H9 (cell line): ENCODE results near the gene NOL9. TPM values are rescaled to one million over a fixed set of nuclear protein-coding genes. Genes with fewer than 3 reads are reported as not detected.
"Not testable (repeated sequence)": the region's sequence is repeated elsewhere in the genome, so short reads cannot be mapped to it uniquely, and the experiment has no call there.

Source experiments
- DNase-seq: peaks from one replicate; pipeline ENCODE4 v3.0.0-alpha.2; 2017
- H2AFZ ChIP-seq: one replicate; pipeline ENCODE4 v1.6.1; 2013; ENCODE audit warnings: mild to moderate bottlenecking, low read length, control low read depth, moderate library complexity
- H2AK5ac ChIP-seq: 2 replicates; pipeline ENCODE4 v1.6.1; 2013; ENCODE audit warnings: low read length, control low read depth, mixed read lengths; ENCODE audit not compliant: insufficient read length
- H2BK120ac ChIP-seq: one replicate; pipeline ENCODE4 v1.6.1; 2013; ENCODE audit warnings: low read depth, mild to moderate bottlenecking, low read length, control low read depth, inconsistent platforms; ENCODE audit not compliant: poor library complexity, severe bottlenecking
- H2BK12ac ChIP-seq: 2 replicates; pipeline ENCODE4 v1.6.1; 2013; ENCODE audit warnings: low read length, control low read depth, mixed read lengths, low read depth; ENCODE audit not compliant: insufficient read length
- H2BK15ac ChIP-seq: 2 replicates; pipeline ENCODE4 v1.6.1; 2013; ENCODE audit warnings: low read depth, low read length, control low read depth
- H2BK20ac ChIP-seq: one replicate; pipeline ENCODE4 v1.6.1; 2013; ENCODE audit warnings: low read depth, mild to moderate bottlenecking, low read length, control low read depth, inconsistent platforms; ENCODE audit not compliant: poor library complexity, severe bottlenecking
- H2BK5ac ChIP-seq: 2 replicates; pipeline ENCODE4 v1.6.1; 2013; ENCODE audit warnings: low read length, control low read depth, mixed read lengths; ENCODE audit not compliant: insufficient read length
- H3K14ac ChIP-seq: 2 replicates; pipeline ENCODE4 v1.6.1; 2013; ENCODE audit warnings: low read length, control low read depth; ENCODE audit not compliant: insufficient read depth
- H3K18ac ChIP-seq: 2 replicates; pipeline ENCODE4 v1.6.1; 2013; ENCODE audit warnings: low read depth, mild to moderate bottlenecking, mixed read lengths, low read length, control low read depth; ENCODE audit not compliant: insufficient read length
- H3K23ac ChIP-seq: 2 replicates; pipeline ENCODE4 v1.6.1; 2013; ENCODE audit warnings: low read length, control low read depth, mixed read lengths, low read depth; ENCODE audit not compliant: insufficient read length
- H3K23me2 ChIP-seq: 2 replicates; pipeline ENCODE4 v1.6.1; 2013; ENCODE audit warnings: low read depth, mild to moderate bottlenecking, mixed read lengths, low read length, control low read depth; ENCODE audit not compliant: insufficient read length, poor library complexity, severe bottlenecking
- H3K27ac ChIP-seq: 2 replicates; pipeline ENCODE4 v1.5.1; 2013; ENCODE audit warnings: low read length, control low read depth, mixed read lengths, low read depth; ENCODE audit not compliant: insufficient read length
- H3K27me3 ChIP-seq: 2 replicates; pipeline ENCODE4 v1.6.1; 2013; ENCODE audit warnings: low read length, control low read depth, inconsistent platforms; ENCODE audit not compliant: insufficient read depth
- H3K4ac ChIP-seq: 2 replicates; pipeline ENCODE4 v1.6.1; 2013; ENCODE audit warnings: low read depth, mild to moderate bottlenecking, control low read depth, inconsistent platforms, low read length, moderate library complexity
- H3K4me1 ChIP-seq: 2 replicates; pipeline ENCODE4 v1.6.1; 2013; ENCODE audit warnings: low read length, control low read depth, inconsistent platforms; ENCODE audit not compliant: insufficient read depth
- H3K4me2 ChIP-seq: 2 replicates; pipeline ENCODE4 v1.6.1; 2013; ENCODE audit warnings: low read length, control low read depth, mixed read lengths; ENCODE audit not compliant: insufficient read length, insufficient read depth
- H3K56ac ChIP-seq: 2 replicates; pipeline ENCODE4 v1.6.1; 2013; ENCODE audit warnings: low read depth, mild to moderate bottlenecking, mixed read lengths, low read length, control low read depth; ENCODE audit not compliant: insufficient read length
- H3K79me1 ChIP-seq: 2 replicates; pipeline ENCODE4 v1.6.1; 2013; ENCODE audit warnings: low read depth, mild to moderate bottlenecking, moderate library complexity, low read length, control low read depth, inconsistent platforms; ENCODE audit not compliant: insufficient read depth, poor library complexity, severe bottlenecking
- H3K79me2 ChIP-seq: 2 replicates; pipeline ENCODE4 v1.6.1; 2013; ENCODE audit warnings: low read length, control low read depth, inconsistent platforms; ENCODE audit not compliant: insufficient read depth
- H3K9ac ChIP-seq: 2 replicates; pipeline ENCODE4 v1.6.1; 2013; ENCODE audit warnings: low read length, control low read depth, mixed read lengths; ENCODE audit not compliant: insufficient read length; ENCODE audit errors: extremely low read depth
- H3K9me3 ChIP-seq: one replicate; pipeline ENCODE4 v1.6.1; 2013; ENCODE audit warnings: low read depth, low read length, inconsistent platforms; ENCODE audit not compliant: control insufficient read depth
- H3T11ph ChIP-seq: one replicate; pipeline ENCODE4 v1.6.1; 2013; ENCODE audit warnings: mild to moderate bottlenecking, low read length, control low read depth, inconsistent platforms
- H4K20me1 ChIP-seq: one replicate; pipeline ENCODE4 v1.6.1; 2013; ENCODE audit not compliant: control insufficient read depth, insufficient read length, insufficient read depth
- H4K5ac ChIP-seq: 2 replicates; pipeline ENCODE4 v1.6.1; 2013; ENCODE audit warnings: low read depth, mild to moderate bottlenecking, mixed read lengths, low read length, control low read depth; ENCODE audit not compliant: insufficient read length
- H4K8ac ChIP-seq: replicated peaks from 2 replicates; pipeline ENCODE4 v1.6.1; 2013; ENCODE audit warnings: low read length, control low read depth, mixed read lengths, low read depth; ENCODE audit not compliant: insufficient read length
- H4K91ac ChIP-seq: 2 replicates; pipeline ENCODE4 v1.6.1; 2013; ENCODE audit warnings: low read depth, mild to moderate bottlenecking, moderate library complexity, mixed read lengths, low read length, control low read depth; ENCODE audit not compliant: insufficient read length
- H3K27ac Mint-ChIP-seq, 3 experiments: 2 replicates in 2 of 3; 3 replicates in 1 of 3; pipeline ENCODE4 v1.8.0; 2020 to 2021; ENCODE audit warnings: mixed read lengths in 3 of 3, mild to moderate bottlenecking in 1 of 3, moderate library complexity in 1 of 3
- H3K27me3 Mint-ChIP-seq: 2 replicates; pipeline ENCODE4 v1.8.0; 2021; ENCODE audit warnings: low read depth, mild to moderate bottlenecking, moderate library complexity, mixed read lengths
- H3K36me3 Mint-ChIP-seq, 3 experiments: 2 replicates in 2 of 3; 3 replicates in 1 of 3; pipeline ENCODE4 v1.8.0; 2020 to 2021; ENCODE audit warnings: low read depth in 3 of 3, mixed read lengths in 3 of 3; ENCODE audit not compliant: insufficient read depth in 1 of 3
- H3K4me1 Mint-ChIP-seq, 2 experiments: 2 replicates each; pipeline ENCODE4 v1.8.0; 2020; ENCODE audit warnings: mixed read lengths in 2 of 2
- H3K4me3 Mint-ChIP-seq, 2 experiments: 2 replicates in 1 of 2; 3 replicates in 1 of 2; pipeline ENCODE4 v1.8.0; 2020 to 2021; ENCODE audit warnings: mild to moderate bottlenecking in 2 of 2, mixed read lengths in 2 of 2, moderate library complexity in 1 of 2
- H3K9me3 Mint-ChIP-seq, 2 experiments: 2 replicates in 1 of 2; 3 replicates in 1 of 2; pipeline ENCODE4 v1.8.0; 2020; ENCODE audit warnings: mild to moderate bottlenecking in 2 of 2, mixed read lengths in 2 of 2, moderate library complexity in 1 of 2
- CTCF ChIP-seq: fragments of 200-600 bp; sonication (generic); conservative IDR thresholded peaks from 3 replicates; pipeline ENCODE4 v1.8.0; 2021; ENCODE audit warnings: antibody characterized with exemption, mild to moderate bottlenecking
- WGBS: extraction: QIAGEN DNeasy Blood & Tissue Kit; methylation state at CpG from one replicate; pipeline ENCODE4 v1.1.7; 2013; ENCODE audit warnings: missing lambda C conversion rate, low lambda C conversion rate, mixed read lengths; ENCODE audit not compliant: insufficient read length; ENCODE audit errors: extremely low coverage; 5-methylcytosine and 5-hydroxymethylcytosine counted together
- total RNA-seq: library from RNA; stranded (reverse); gene quantifications from 2 replicates; pipeline ENCODE4 v1.2.1, GENCODE V29; 2021

The NOL9 gene
- total RNA-seq, 1 experiment from 2014 or later, result 50.4 TPM

- no peak overlapping the region for H3K27ac ChIP-seq
- peaks cover 18% of the 10 kb centered on the region; the same call in 1 of the 2 replicates for H3K79me2 ChIP-seq
These were observed 46.2 kb upstream of the NOL9 start for GRCh38 chr1:6600410-6601048.

GRCh38 chr1:6599991-6600390 is 45.7 kb upstream of the NOL9 start:
- not testable (repeated sequence) for H3T11ph ChIP-seq, H3K9me3 ChIP-seq, H4K20me1 ChIP-seq, H4K8ac ChIP-seq, H4K5ac ChIP-seq, H2AFZ ChIP-seq, H2BK5ac ChIP-seq, H3K56ac ChIP-seq, H3K27ac ChIP-seq, H2BK20ac ChIP-seq, H2AK5ac ChIP-seq, H3K4ac ChIP-seq, H2BK12ac ChIP-seq, H3K9ac ChIP-seq, H3K23ac ChIP-seq, H3K14ac ChIP-seq, H2BK15ac ChIP-seq, DNase-seq, H3K27me3 ChIP-seq, H3K27me3 Mint-ChIP-seq, H4K91ac ChIP-seq, H3K4me1 ChIP-seq, H3K18ac ChIP-seq, H2BK120ac ChIP-seq, H3K79me1 ChIP-seq, H3K4me2 ChIP-seq, H3K27ac Mint-ChIP-seq, H3K9me3 Mint-ChIP-seq
- Mint-ChIP-seq H3K36me3 (peaks cover 18 to 51% (median 39%) of the 10 kb centered on the region in 3 experiments), H3K4me3 (peak overlapping the region; percentile 88 to 94), H3K4me1 (peaks cover 28 to 29% of the 10 kb centered on the region in 2 experiments)
- H3K23me2 ChIP-seq, result peaks cover 21% of the 10 kb centered on the region
- no CpG with 5 or more reads among the region's 8 CpGs for WGBS
- peaks cover 18% of the 10 kb centered on the region; the same call in 1 of the 2 replicates for H3K79me2 ChIP-seq

More at GRCh38 chr1:6600410-6601048, 46.2 kb upstream of the NOL9 start:
- no peak overlapping the region for H2BK120ac ChIP-seq
- H3K4me1 ChIP-seq, result no peaks in the 10 kb centered on the region
- H3K79me1 ChIP-seq, result no peaks in the 10 kb centered on the region
- H3K9me3 Mint-ChIP-seq, result no peaks in the 10 kb centered on the region
- H3K27ac Mint-ChIP-seq, result peak overlapping the region in 1 of 3 experiments; percentile 94; a peak in 2 of 7 replicates
- no peaks in the 10 kb centered on the region for H3K27me3 Mint-ChIP-seq
- H3K14ac ChIP-seq, result 0 out of 2 replicates have a peak overlapping the region, but pooled peaks have one; percentile 53
- H3K23ac ChIP-seq, result no peak overlapping the region
- no peak for TF ChIP-seq CTCF
- no peak overlapping the region for H3K56ac ChIP-seq
- H4K8ac ChIP-seq, result no peak overlapping the region
- peaks cover 2% of the 10 kb centered on the region for H4K20me1 ChIP-seq
- H2BK12ac ChIP-seq, result no peak overlapping the region
- WGBS, result no CpG with 5 or more reads among the region's 10 CpGs
- peak overlapping the region; percentile 13 for H3K18ac ChIP-seq
- peaks cover 28 to 29% of the 10 kb centered on the region in 2 experiments for H3K4me1 Mint-ChIP-seq
- no peak overlapping the region for H4K91ac ChIP-seq
- no peaks in the 10 kb centered on the region for H3K27me3 ChIP-seq
- peaks cover 15 to 46% (median 34%) of the 10 kb centered on the region in 3 experiments for H3K36me3 Mint-ChIP-seq
- DNase-seq, result no peak
- H2BK5ac ChIP-seq, result no peak overlapping the region
- peak overlapping the region; percentile 83 for H3K4me2 ChIP-seq
- peaks cover 21% of the 10 kb centered on the region for H3K23me2 ChIP-seq
- no peak overlapping the region for H4K5ac ChIP-seq
- peak overlapping the region; percentile 60 for H3K9ac ChIP-seq
- peak overlapping the region; percentile 88 to 94 for H3K4me3 Mint-ChIP-seq
- no peak overlapping the region for H2BK20ac ChIP-seq
- H2AK5ac ChIP-seq, result no peak overlapping the region
- H3T11ph ChIP-seq, result no peak overlapping the region
- H3K4ac ChIP-seq, result no peak overlapping the region
- H3K9me3 ChIP-seq, result no peaks in the 10 kb centered on the region
- H2BK15ac ChIP-seq, result no peak overlapping the region
- H2AFZ ChIP-seq, result no peak overlapping the region
